GM19239 (cell line): ENCODE data around the gene CDH8.

Experiments used
- DNase-seq: peaks from one replicate; pipeline ENCODE4 v3.0.0; 2011; ENCODE audit warnings: low spot score; ENCODE audit not compliant: insufficient read length
- FAIRE-seq: peaks from 2 replicates; lab custom pipeline; 2011; peaks lifted over from hg19 to GRCh38; lab: Jason Lieb, UNC

CDH8 gene

DNA sequence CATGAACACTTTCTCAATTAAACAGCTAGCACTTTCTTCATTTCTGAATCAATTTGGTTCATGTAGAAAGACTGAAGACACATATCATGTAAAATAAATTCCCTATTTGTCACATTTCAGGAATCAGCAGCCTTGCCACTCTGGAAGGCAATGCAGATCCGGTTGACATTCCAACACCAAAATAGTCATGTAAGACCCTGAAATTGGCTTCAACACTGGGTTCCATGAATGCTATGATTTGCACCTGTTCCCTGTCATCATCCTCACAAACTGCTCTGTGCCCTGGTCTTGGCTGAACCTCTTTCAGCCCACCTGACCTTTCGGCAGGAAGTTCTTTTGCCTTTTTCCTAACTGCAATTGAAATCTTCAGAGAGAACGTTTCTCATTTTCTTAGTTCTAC, 156.9 kb downstream of the CDH8 start:
- FAIRE-seq (no peak), DNase-seq (no peak)

DNA sequence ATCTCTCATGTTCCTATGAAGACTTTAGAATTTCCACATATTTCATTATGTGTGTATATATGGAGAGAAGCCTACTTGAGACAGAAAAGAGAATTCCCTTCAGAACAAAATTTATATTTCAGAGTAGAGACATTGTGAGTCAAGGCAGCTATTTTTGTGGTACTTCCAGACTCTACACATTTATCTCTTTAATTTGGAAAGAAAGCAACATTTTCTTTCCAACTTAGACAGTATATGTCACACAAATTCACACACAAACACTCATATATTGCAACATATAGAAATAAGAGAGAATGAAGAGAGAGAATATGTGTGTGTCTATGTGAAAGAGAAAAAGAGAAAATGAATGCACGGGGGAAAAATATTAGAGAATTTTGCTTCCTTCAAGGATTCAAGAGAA, 158.8 kb downstream of the CDH8 start:
- DNase-seq (no peak), FAIRE-seq (no peak)

DNA sequence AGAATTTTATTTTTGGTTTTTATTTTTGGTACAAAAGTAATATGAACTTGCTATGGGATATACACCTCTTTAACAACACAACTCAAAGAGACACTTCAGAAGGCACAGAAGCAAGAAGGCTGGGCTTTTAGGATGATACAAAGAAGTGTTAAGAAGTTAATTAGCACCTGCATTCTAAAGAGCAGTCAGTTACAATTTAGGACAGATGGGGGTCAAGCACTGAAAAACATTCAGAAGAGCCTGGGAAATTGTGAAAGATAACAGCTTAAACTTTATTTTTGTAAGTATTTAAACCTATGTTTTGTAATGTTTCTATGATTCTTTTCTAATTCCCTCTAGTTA, 163.5 kb downstream of the CDH8 start:
- FAIRE-seq: no peak
- no peak for DNase-seq

GRCh38 chr16:61871837-61872777, 164.1 kb downstream of the CDH8 start:
- no peak for DNase-seq
- FAIRE-seq: no peak

DNA sequence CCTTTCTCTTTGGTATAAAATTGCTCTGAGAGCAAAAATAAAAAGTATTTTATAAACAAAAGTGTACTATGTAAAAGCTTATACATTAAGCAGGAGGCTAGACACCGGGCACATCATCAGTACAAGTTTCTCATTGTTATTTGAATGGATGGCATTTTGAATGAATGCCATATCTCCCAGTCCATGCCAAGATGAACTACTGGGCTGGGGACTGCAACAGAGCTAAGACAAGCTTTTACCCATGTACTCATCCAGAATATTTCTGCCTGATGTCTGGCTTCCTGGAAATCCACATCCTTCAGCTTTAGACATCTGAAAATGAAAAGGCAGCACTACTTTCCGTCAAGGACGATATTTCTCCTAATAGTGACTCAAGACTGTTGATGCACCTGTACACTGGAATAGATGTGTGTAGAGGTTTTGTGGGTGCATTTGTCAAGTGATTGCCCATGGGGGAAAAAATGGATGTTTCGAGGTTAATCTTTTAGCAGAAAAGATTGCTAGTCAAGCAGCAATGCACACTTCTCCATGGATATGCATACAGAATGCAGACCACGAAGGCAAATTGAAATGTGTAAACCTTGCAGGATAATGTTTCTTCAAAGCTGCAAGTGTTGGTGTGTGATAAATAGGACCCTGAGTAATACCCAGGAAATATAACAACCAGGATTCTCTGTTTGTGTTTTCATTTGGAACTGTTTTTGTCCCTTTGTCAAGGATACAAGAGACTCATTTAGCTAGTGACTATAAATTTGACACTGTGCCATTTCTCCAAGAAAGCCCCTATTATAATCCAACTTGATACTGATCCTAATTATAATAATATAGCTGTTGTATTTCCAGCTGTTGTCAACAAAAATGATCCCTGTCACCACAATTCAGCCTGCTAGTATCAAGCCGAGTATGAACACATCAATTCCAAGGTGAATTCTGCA, 173.8 kb downstream of the CDH8 start:
- DNase-seq (no peak), FAIRE-seq (no peak)

DNA sequence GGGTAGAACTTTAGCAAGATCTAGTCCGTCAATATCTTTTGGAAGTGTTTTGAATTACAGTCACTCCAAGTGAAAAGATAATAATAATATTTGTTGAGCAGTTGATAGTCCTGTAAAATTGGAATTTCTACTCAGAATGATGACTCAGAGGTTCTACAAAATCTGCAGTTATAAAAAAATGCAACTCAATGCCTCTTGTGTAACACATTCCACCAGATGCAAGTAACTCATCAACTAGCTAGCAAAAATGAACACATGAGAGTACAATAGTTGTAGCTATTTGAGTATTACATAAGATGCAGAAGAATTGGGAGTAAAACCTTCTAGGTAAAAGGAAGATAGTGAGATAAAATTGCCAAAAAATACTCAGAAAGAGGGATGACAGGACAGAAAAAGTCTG, 177.2 kb downstream of the CDH8 start:
- no peak for DNase-seq
- FAIRE-seq: no peak

- no peak for DNase-seq
- no peak for FAIRE-seq
Observed at GRCh38 chr16:61842666-61843065, 193.6 kb downstream of the CDH8 start.

DNA sequence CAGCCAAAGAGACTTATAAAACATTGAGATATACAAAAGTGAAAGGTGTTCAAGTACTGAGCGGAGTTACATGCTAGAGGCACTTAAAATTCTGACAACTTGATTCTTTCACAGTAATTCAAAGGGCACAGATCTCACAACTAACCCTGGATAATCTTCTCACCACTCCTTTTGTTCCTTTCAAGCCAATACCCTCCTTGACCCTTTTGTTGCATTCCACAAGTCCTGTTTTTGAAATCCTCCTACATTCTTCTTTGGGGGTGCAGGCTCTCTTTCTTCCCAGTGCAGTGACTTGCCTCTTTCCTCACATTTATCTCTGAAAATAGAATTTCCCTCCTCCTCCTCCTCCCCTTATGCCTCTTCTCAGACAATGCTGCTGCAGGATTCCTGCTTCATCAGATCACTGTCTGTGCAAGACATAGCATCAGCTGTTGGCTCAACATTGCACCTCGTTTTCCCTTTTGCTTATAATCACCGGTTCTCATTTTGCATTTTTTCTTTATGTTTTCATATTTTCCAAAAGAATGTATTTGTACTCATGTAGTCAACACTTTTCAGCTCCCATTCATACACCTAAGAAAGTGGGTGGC, 199.3 kb downstream of the CDH8 start:
- DNase-seq (no peak), FAIRE-seq (no peak)

DNA sequence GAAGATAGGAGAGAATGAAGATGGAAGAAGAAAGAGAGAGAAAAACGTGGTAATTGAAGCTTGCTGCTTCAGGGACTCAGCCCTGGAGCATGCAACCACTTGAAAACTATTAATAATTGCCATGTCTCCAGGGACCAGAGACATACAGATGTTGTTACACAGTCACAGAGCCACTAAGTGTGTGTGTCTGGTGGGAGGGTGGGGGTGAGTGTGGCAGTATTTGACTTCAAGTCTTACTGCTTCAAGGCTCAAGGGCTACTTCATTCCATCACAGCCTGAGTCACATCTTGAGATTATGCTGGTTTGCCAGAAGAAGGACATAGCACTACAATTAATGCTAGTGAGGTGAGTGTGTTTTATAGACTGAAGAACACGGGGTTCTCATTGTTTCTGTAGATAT, 202.2 kb downstream of the CDH8 start:
- no peak for DNase-seq
- no peak for FAIRE-seq

GRCh38 chr16:61831351-61831917, 204.8 kb downstream of the CDH8 start:
- FAIRE-seq (no peak), DNase-seq (no peak)

- FAIRE-seq (no peak), DNase-seq (no peak)
Observed at GRCh38 chr16:61829631-61830030, 206.6 kb downstream of the CDH8 start.

DNA sequence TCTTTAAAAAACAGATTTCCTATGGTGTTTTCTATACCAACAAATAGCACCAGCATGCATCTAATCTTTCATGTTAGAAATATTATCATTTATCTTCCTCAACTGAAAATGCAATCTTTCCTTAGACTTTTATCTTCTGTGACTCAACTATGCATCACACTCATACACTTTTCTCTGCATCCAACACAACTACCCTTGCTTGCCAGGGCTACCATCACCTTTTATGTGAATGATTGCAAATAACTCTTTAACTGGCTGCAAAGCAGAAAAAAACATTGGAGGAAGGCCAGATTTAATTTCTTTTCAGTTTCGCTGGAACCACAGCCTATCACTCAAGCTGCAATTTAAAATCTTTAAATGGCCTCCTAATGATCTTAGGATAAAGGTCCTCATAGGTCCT, 212.9 kb downstream of the CDH8 start:
- DNase-seq (no peak), FAIRE-seq (no peak)

GRCh38 chr16:61820820-61821219, 215.4 kb downstream of the CDH8 start:
- DNase-seq: no peak
- no peak for FAIRE-seq

- FAIRE-seq: no peak
Observed at GRCh38 chr16:61820398-61820797, 215.8 kb downstream of the CDH8 start.

GRCh38 chr16:61818850-61819249, 217.4 kb downstream of the CDH8 start:
- DNase-seq: no peak
- no peak for FAIRE-seq

More at GRCh38 chr16:61820398-61820797, 215.8 kb downstream of the CDH8 start:
- DNase-seq: no peak

GRCh38 chr16:61817583-61818278, 218.5 kb downstream of the CDH8 start:
- no peak for FAIRE-seq
- DNase-seq: no peak

- DNase-seq (no peak), FAIRE-seq (no peak)
Observed at GRCh38 chr16:61814726-61815347, 221.4 kb downstream of the CDH8 start.

- FAIRE-seq: no peak
- no peak for DNase-seq
Observed at GRCh38 chr16:61813339-61813738, 222.9 kb downstream of the CDH8 start.

DNA sequence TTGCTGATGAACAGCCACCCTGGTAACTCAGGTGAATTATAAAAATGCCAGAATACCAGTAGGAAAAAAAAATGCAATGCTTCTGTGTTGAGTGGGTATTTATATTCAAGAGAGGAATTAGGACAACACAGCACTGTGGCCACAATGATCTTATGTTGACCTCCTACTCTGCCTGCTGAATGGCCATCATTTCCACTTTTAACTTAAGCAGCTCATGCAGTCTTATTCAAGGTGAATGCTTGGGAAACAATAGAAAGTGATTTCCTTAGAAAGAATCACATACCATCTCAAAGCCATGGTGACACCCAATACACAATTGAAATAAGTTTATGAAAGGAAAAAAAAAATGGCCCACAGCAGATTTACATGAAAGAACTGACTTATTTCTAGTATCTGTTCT, 224.0 kb downstream of the CDH8 start:
- DNase-seq (no peak), FAIRE-seq (no peak)
